A673 (cell line): ENCODE measurements around the gene MACROH2A1.

Experiments used
- EZH2 ChIP-seq: fragments of 200-600 bp; sonication (generic); IDR thresholded peaks from 2 replicates; pipeline ENCODE4 v1.6.1; 2017; ENCODE audit warnings: borderline replicate concordance, low read depth, mild to moderate bottlenecking, mixed read lengths, antibody characterized with exemption, low read length; ENCODE audit not compliant: poor library complexity, severe bottlenecking
- TF ChIP-seq, protein P1 (sequence below): fragments of 300-800, 200-600 bp; sonication (generic); conservative IDR thresholded peaks from 2 replicates; pipeline ENCODE4 v1.5.1; 2017; ENCODE audit warnings: low read depth, mild to moderate bottlenecking, antibody characterized with exemption, low read length, moderate library complexity, mixed read lengths

DNA sequence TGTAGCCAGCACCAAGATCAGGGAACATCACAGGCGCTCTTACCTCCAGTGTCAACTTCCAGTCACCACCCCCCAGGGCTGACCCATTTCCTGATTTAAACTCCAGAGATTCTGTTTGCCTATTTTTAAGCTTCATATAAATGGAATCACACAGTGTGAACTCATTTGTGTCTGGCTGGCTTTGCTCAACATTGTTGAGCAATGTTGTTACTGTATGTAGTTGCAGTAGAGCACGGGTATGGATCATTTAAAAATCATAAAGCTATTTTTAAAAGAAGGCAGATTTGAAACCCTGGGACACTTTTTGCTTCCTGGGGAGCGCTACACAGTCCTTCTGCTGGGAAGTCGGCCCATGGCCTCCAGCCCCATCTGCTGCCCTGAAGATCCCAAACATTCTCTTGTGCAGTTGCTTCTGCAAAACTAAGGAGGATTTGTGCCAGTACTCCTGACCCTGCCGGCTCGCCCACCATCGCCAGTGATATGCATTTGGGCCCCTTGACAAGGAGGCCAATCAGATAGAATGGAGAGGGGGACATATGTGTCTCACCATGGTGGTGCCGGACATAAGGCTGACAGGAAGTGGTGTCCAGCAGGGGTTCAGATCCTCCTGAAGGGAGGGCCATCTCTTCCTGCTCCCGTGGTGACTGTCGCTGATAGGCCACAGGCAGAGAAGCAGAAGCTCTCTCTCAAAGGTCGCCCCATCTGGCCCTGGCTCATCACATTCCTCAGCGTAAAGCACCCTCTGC, 34.8 kb upstream of the MACROH2A1 start:
- TF ChIP-seq, protein P1, sequence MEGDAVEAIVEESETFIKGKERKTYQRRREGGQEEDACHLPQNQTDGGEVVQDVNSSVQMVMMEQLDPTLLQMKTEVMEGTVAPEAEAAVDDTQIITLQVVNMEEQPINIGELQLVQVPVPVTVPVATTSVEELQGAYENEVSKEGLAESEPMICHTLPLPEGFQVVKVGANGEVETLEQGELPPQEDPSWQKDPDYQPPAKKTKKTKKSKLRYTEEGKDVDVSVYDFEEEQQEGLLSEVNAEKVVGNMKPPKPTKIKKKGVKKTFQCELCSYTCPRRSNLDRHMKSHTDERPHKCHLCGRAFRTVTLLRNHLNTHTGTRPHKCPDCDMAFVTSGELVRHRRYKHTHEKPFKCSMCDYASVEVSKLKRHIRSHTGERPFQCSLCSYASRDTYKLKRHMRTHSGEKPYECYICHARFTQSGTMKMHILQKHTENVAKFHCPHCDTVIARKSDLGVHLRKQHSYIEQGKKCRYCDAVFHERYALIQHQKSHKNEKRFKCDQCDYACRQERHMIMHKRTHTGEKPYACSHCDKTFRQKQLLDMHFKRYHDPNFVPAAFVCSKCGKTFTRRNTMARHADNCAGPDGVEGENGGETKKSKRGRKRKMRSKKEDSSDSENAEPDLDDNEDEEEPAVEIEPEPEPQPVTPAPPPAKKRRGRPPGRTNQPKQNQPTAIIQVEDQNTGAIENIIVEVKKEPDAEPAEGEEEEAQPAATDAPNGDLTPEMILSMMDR = no peak
- no peak for TF ChIP-seq EZH2
